GM13977 (cell line): ENCODE measurements around the gene TBC1D19.
"Not testable (repeated sequence)": the region's sequence is repeated elsewhere in the genome, so short reads cannot be mapped to it uniquely, and the experiment has no call there.

Experiments
- DNase-seq: peaks from one replicate; pipeline ENCODE4 v3.0.0; 2012; ENCODE audit warnings: low spot score
- in situ Hi-C: fragments of 300-500 bp; cut with MboI; formaldehyde crosslinking; loops from one replicate; pipeline ENCODE4 v1.12.0; 2022; ENCODE audit warnings: low sequenced_read_pairs, low pct_unique_long_range_greater_than_20kb, mixed read lengths, inconsistent platforms; ENCODE audit not compliant: unreplicated experiment
- TF ChIP-seq, protein P1 (sequence below): IDR thresholded peaks from 2 replicates; pipeline ENCODE4 v1.5.1; 2012; ENCODE audit warnings: mild to moderate bottlenecking, control low read depth; ENCODE audit not compliant: insufficient read depth; ENCODE audit errors: extremely low read depth, missing control alignments

TBC1D19 gene, protein sequence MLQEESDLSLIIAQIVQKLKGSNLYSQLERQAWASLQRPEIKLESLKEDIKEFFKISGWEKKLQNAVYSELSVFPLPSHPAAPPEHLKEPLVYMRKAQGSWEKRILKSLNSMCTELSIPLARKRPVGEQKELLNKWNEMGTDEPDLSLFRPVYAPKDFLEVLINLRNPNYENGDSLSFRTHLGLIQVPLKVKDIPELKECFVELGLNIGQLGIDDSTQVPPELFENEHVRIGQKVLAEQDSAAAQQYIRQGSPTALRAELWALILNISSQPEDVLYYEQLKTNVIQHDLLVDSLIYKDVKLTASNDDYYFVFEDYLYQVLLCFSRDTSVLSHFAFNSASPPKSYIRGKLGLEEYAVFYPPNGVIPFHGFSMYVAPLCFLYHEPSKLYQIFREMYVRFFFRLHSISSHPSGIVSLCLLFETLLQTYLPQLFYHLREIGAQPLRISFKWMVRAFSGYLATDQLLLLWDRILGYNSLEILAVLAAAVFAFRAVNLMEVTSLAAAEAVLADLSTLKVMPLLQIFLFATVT

DNA sequence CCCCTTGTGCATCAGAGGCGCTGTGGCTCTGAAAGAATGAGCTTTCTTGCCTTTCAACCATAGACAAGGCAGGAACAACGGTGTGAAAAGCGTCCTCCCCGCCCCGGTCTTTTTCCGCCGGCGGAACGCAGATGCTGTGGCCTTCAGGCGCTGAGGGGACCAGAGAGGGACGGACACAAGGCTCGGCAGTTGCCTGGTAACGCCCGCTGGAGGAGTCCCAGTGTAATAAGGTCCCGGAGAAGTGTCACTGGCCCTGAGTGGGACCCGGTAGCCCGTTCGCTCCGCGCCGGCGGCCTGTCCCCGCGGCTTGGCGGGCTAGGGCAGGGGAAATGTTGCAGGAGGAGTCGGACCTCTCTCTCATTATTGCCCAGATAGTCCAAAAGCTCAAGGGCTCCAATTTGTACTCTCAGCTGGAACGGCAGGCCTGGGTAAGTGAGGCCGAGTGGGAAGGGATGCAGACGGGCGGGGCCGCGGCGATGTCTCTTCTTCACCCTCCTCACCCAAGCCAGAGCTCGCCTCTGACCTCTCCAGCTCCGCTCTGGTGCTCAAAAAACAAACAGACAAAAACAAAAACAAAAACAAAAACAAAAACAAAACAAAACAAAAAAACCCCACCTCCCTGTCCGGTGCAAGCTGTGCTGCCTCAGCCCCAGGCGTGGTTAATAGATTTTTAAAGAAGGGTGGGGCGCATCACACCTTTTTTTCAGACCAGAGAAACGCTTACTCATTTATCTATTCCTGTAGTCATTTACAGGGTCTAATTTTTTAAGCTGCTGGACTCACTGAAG, at the start of gene TBC1D19:
Gene TBC1D19 (plus strand): TSS at position 220 of the 788 bp plus-strand sequence. CDS start 110 bp downstream, at position 330.
- TF ChIP-seq, protein P1, sequence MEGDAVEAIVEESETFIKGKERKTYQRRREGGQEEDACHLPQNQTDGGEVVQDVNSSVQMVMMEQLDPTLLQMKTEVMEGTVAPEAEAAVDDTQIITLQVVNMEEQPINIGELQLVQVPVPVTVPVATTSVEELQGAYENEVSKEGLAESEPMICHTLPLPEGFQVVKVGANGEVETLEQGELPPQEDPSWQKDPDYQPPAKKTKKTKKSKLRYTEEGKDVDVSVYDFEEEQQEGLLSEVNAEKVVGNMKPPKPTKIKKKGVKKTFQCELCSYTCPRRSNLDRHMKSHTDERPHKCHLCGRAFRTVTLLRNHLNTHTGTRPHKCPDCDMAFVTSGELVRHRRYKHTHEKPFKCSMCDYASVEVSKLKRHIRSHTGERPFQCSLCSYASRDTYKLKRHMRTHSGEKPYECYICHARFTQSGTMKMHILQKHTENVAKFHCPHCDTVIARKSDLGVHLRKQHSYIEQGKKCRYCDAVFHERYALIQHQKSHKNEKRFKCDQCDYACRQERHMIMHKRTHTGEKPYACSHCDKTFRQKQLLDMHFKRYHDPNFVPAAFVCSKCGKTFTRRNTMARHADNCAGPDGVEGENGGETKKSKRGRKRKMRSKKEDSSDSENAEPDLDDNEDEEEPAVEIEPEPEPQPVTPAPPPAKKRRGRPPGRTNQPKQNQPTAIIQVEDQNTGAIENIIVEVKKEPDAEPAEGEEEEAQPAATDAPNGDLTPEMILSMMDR = peak; percentile 9
- in situ Hi-C loops = no loop called here
- DNase-seq = peak; percentile 85

DNA sequence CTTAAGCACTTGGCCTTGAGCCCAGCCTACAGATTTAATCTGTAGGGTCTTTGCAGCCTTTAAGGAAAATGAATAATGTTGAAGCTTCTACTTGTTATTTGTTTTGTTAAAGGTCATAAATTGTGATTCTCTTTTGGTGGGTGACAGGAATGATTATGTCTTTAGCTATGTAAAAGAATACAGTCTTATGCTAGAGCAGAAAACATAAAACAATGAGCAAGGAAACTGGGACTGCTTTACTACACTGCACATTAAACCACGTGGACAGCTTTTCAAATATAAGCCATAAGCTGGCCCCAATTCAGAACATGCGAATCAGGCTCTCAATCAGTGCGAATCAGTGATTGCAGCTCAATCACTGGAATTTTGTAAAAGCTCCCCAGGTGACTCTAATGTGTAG, 40.9 kb upstream of the TBC1D19 start:
- no peak for DNase-seq
- TF ChIP-seq, protein P1 = no peak
- in situ Hi-C loops = no loop called here

DNA sequence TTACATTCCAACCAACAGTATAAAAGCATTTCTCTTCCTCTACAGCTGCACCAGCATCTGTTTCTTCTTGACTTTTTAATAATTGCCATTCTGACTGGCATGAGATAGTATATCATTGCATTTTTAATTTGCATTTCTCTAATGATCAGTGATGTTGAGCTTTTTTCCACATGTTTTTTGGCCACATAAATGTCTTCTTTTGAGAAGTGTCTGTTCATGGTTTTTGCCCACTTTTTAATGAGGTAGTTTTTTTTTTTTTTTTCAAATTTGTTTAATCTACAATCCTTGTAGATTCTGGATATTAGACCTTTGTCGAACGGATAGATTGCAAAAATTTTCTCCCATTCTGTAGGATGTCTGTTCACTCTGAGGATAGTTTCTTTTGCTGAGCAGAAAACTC, 39.5 kb upstream of the TBC1D19 start:
- DNase-seq = no peak
- in situ Hi-C loops = no loop called here
- TF ChIP-seq, protein P1 = no peak

DNA sequence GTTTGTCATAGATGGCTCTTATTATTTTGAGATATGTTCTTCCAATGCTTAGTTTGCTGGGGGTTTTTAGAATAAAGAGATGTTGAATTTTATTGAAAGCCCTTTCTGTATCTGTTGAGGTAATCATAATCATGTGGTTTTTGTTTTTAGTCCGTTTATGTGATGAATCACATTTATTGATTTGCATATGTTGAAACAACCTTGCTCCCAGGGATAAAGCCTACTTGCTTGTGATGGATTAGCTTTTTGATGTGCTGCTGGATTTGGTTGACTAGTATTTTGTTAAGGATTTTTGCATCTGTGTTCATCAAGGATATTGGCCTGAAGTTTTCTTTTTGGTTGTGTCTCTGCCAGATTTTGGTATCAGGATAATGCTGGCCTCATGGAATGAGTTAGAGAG, 35.5 kb upstream of the TBC1D19 start:
- in situ Hi-C loops, DNase-seq: not testable (repeated sequence)

DNA sequence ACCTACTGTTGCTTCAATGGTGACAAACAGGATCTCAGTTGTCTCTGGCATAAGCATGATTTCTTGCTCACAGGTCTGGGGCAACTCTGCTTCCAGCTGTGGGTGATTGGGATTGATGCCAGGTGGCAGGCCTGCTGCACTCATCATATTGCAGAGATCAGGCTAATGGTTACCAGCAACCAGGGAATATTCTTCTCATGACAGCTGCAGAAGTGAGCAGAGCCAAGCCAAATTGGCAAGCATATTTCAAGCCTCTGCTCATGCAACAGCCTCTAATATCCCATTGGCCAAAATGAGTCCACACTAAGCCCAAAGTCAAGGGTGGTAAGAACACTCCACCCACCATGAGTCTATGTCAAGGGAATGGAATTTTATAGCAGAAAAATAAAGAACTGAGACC, 26.7 kb upstream of the TBC1D19 start:
- DNase-seq = no peak
- in situ Hi-C loops = no loop called here
- TF ChIP-seq, protein P1 = no peak

DNA sequence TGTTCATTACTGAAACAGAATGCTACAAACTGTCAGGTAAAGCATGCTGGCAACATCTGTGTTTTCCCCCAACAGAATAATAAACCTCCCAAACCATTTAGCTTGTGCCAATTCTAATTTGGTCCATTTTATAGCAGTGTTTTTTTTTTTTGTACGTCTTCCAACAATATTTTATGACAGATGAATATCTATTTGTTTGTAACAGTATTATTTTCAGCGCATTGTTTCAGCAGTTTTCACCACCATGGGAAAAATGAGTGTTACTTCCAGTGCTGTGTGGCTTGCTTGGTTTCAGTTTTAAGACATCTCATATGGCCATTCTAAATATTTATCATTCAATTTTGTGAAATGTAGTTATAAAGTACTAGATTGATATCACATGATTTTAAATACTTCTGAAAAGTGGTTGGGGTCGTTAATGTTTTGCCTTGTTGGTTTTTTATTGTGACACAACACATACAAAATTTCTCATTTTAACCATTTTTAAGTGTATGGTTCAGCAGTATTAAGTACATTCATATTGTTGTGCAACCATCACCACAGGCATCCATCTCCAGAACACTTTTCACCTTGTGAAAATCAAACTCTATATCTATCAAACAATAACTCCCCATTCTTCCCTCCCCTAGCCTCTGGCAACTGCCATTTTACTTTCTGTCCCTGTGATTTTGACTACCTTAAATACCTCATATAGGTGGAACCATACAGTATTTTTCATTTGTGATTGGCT, 25.6 kb upstream of the TBC1D19 start:
- TF ChIP-seq, protein P1 = no peak
- no peak for DNase-seq
- in situ Hi-C loops = no loop called here

DNA sequence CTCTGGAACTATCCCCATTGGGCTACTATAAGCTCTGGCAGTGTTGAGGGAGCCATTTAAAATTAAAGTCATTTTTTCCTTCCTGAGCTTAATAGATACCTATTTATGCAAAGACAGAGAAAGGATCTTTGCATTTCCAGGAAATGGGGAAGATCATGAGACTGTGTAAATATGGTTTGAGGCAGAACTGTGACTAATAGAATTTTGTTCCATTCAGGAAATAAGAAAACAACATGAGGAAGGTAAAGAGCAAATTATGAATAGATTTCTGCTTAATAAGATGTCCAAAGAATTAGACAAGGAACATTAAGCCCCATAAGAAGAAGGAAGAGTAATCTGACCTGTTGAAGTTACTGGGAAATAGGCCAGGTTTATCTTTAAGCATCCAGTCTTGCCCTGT, 17.8 kb upstream of the TBC1D19 start:
- TF ChIP-seq, protein P1 = no peak
- in situ Hi-C loops = no loop called here
- DNase-seq = no peak
